IMR-90 (cell line): ENCODE results near the gene SCN1B. TPM values are rescaled to one million over a fixed set of nuclear protein-coding genes. Genes with fewer than 3 reads are reported as not detected.

Experiments used
- ATAC-seq: fragments of 200-7000 bp; cut with Tn5 transposase; 2 replicates; pipeline ENCODE4 v1.9.1; 2020; ENCODE audit warnings: low read depth, mild to moderate bottlenecking, moderate library complexity
- BruUV-seq: library from RNA; stranded (reverse); fragments of 400-500 nt; replicated peaks from 2 replicates; lab custom pipeline; 2021; lab: Mats Ljungman, UMichigan
- CTCF ChIA-PET: fragments of 300-600 bp; formaldehyde crosslinking; extraction: SDS; loops from one replicate; lab custom pipeline; 2021; ENCODE audit warnings: antibody characterized with exemption; lab: Yijun Ruan, JAX
- POLR2A ChIA-PET: fragments of 300-600 bp; sonication (Branson Sonifier 250); formaldehyde crosslinking; loops from one replicate; lab custom pipeline; 2022; ENCODE audit warnings: antibody characterized with exemption; ENCODE audit not compliant: unreplicated experiment; lab: Charles Lee
- DNase-seq: peaks from one replicate; pipeline ENCODE4 v3.0.0; 2013
- H2AFZ ChIP-seq: replicated peaks from 2 replicates; pipeline ENCODE3; 2013; ENCODE audit warnings: low read length, mild to moderate bottlenecking; ENCODE audit not compliant: poor library complexity
- H2AK5ac ChIP-seq: 2 replicates; pipeline ENCODE4 v1.6.1; 2013; ENCODE audit warnings: low read depth, low read length, inconsistent platforms
- H2AK9ac ChIP-seq: replicated peaks from 2 replicates; pipeline ENCODE3; 2013; ENCODE audit warnings: mild to moderate bottlenecking, low read depth, low read length, moderate library complexity; ENCODE audit not compliant: poor library complexity
- H2BK120ac ChIP-seq: 2 replicates; pipeline ENCODE4 v1.6.1; 2013; ENCODE audit warnings: low read depth, low read length, inconsistent platforms
- H2BK15ac ChIP-seq: 3 replicates; pipeline ENCODE4 v1.6.1; 2013; ENCODE audit warnings: low read depth, low read length, inconsistent platforms
- H2BK20ac ChIP-seq: 2 replicates; pipeline ENCODE4 v1.6.1; 2013; ENCODE audit warnings: low read depth, mild to moderate bottlenecking, inconsistent platforms, low read length, moderate library complexity
- H2BK5ac ChIP-seq: 2 replicates; pipeline ENCODE4 v1.6.1; 2013; ENCODE audit warnings: mild to moderate bottlenecking, low read depth, low read length, inconsistent platforms; ENCODE audit not compliant: poor library complexity, severe bottlenecking
- H3K14ac ChIP-seq: replicated peaks from 2 replicates; pipeline ENCODE4 v1.6.1; 2013; ENCODE audit warnings: low read depth, low read length, inconsistent platforms
- H3K18ac ChIP-seq: 2 replicates; pipeline ENCODE4 v1.6.1; 2013; ENCODE audit warnings: low read depth, low read length, control low read depth
- H3K23ac ChIP-seq: 2 replicates; pipeline ENCODE4 v1.6.1; 2013; ENCODE audit warnings: low read depth, low read length, inconsistent platforms
- H3K27ac ChIP-seq: 2 replicates; pipeline ENCODE4 v1.5.1; 2013; ENCODE audit warnings: mild to moderate bottlenecking, control low read depth, low read length; ENCODE audit not compliant: insufficient read depth
- H3K27me3 ChIP-seq: 2 replicates; pipeline ENCODE4 v1.6.1; 2013; ENCODE audit warnings: low read length; ENCODE audit not compliant: control insufficient read depth, insufficient read depth
- H3K36me3 ChIP-seq: 2 replicates; pipeline ENCODE4 v1.6.1; 2013; ENCODE audit warnings: low read length, mixed read lengths; ENCODE audit not compliant: control insufficient read depth, insufficient read depth
- H3K4ac ChIP-seq: 2 replicates; pipeline ENCODE4 v1.6.1; 2013; ENCODE audit warnings: low read depth, low read length, inconsistent platforms
- H3K4me1 ChIP-seq: 2 replicates; pipeline ENCODE4 v1.6.1; 2013; ENCODE audit warnings: low read length, mixed read lengths; ENCODE audit not compliant: control insufficient read depth, insufficient read depth
- H3K4me2 ChIP-seq: 2 replicates; pipeline ENCODE4 v1.6.1; 2013; ENCODE audit warnings: low read depth, mild to moderate bottlenecking, control low read depth, low read length, moderate library complexity
- H3K4me3 ChIP-seq: 2 replicates; pipeline ENCODE4 v1.5.1; 2013; ENCODE audit warnings: low read depth, mild to moderate bottlenecking, control low read depth, low read length, moderate library complexity; ENCODE audit not compliant: insufficient read depth
- H3K56ac ChIP-seq: 2 replicates; pipeline ENCODE4 v1.6.1; 2013; ENCODE audit warnings: low read length, inconsistent platforms; ENCODE audit not compliant: insufficient read depth; ENCODE audit errors: extremely low read depth
- H3K79me1 ChIP-seq, 2 experiments: 2 replicates each; pipeline ENCODE4 v1.6.1; 2013; ENCODE audit warnings: low read length in 2 of 2, inconsistent platforms in 1 of 2, low read depth in 1 of 2
- H3K9ac ChIP-seq: 2 replicates; pipeline ENCODE4 v1.6.1; 2013; ENCODE audit warnings: low read depth, low read length, control low read depth
- H3K9me1 ChIP-seq: 2 replicates; pipeline ENCODE4 v1.6.1; 2013; ENCODE audit warnings: low read length, inconsistent platforms; ENCODE audit not compliant: insufficient read depth
- H3K9me3 ChIP-seq: 2 replicates; pipeline ENCODE4 v1.6.1; 2013; ENCODE audit warnings: low read length; ENCODE audit not compliant: control insufficient read depth, insufficient read depth
- H4K20me1 ChIP-seq: 2 replicates; pipeline ENCODE4 v1.6.1; 2013; ENCODE audit warnings: low read length, inconsistent platforms; ENCODE audit not compliant: insufficient read depth
- H4K5ac ChIP-seq: 2 replicates; pipeline ENCODE4 v1.6.1; 2013; ENCODE audit warnings: mild to moderate bottlenecking, low read depth, low read length, control low read depth
- H4K8ac ChIP-seq, 2 experiments: 2 replicates each; pipeline ENCODE4 v1.6.1; 2013; ENCODE audit warnings: low read depth in 2 of 2, low read length in 2 of 2, control low read depth in 1 of 2, inconsistent platforms in 1 of 2
- H4K91ac ChIP-seq: 2 replicates; pipeline ENCODE4 v1.6.1; 2013; ENCODE audit warnings: low read depth, low read length, inconsistent platforms; ENCODE audit not compliant: insufficient read depth
- BHLHE40 ChIP-seq: fragments of 150-350 bp; IDR thresholded peaks from 2 replicates; pipeline ENCODE4 v1.6.1; 2016; ENCODE audit warnings: mild to moderate bottlenecking, low read depth, low read length
- CEBPB ChIP-seq: IDR thresholded peaks from 2 replicates; pipeline ENCODE4 v1.6.1; 2012; ENCODE audit warnings: low read depth, low read length, improper control_type of control experiment
- CHD1 ChIP-seq: IDR thresholded peaks from 2 replicates; pipeline ENCODE4 v1.6.1; 2012; ENCODE audit warnings: low read depth, low read length, improper control_type of control experiment
- FOS ChIP-seq: fragments of 150-350 bp; IDR thresholded peaks from 2 replicates; pipeline ENCODE4 v1.6.1; 2016; ENCODE audit warnings: low read depth, low read length
- MAFK ChIP-seq: IDR thresholded peaks from 2 replicates; pipeline ENCODE4 v1.6.1; 2012; ENCODE audit warnings: low read depth, low read length, improper control_type of control experiment
- MXI1 ChIP-seq: IDR thresholded peaks from 2 replicates; pipeline ENCODE4 v1.6.1; 2012; ENCODE audit warnings: low read depth, mild to moderate bottlenecking, low read length, moderate library complexity, borderline replicate concordance
- POLR2A ChIP-seq: IDR thresholded peaks from 2 replicates; pipeline ENCODE4 v1.6.1; 2012; ENCODE audit warnings: mild to moderate bottlenecking, low read depth, low read length
- SMC3 ChIP-seq: fragments of 150-350 bp; IDR thresholded peaks from 2 replicates; pipeline ENCODE4 v1.6.1; 2016; ENCODE audit warnings: low read depth, mild to moderate bottlenecking, antibody characterized with exemption, low read length, moderate library complexity
- WGBS, 2 experiments: methylation state at CpG; one replicate each; pipeline versions ENCODE4 v1.1.5 to v1.1.7; 2013; ENCODE audit warnings: missing lambda C conversion rate in 2 of 2; ENCODE audit not compliant: insufficient read length in 1 of 2; ENCODE audit errors: extremely low coverage in 2 of 2; 5-methylcytosine and 5-hydroxymethylcytosine counted together
- dilution Hi-C: fragments of 300-500 bp; cut with HindIII; formaldehyde crosslinking; loops from one replicate; pipeline ENCODE4 v1.14.3; 2018; ENCODE audit warnings: low sequenced_read_pairs; ENCODE audit not compliant: unreplicated experiment
- in situ Hi-C: fragments of 300-500 bp; cut with MboI; formaldehyde crosslinking; loops from 3 replicates; pipeline ENCODE4 v1.14.3; 2019; ENCODE audit warnings: low sequenced_read_pairs, inconsistent platforms, mixed read lengths
- intact Hi-C: fragments of 100-400 bp; cut with micrococcal nuclease; formaldehyde crosslinking; loops from 2 replicates; pipeline ENCODE4 v1.10.0; 2022
- polyA plus RNA-seq, 3 experiments: library from polyadenylated mRNA; depleted of rRNA; stranded (reverse); fragments of >200 nt; gene quantifications; 2 replicates each; pipeline ENCODE4 v1.2.3, GENCODE V29; 2012; ENCODE audit warnings: low replicate concordance in 1 of 3
- total RNA-seq: library from RNA; depleted of rRNA; stranded (reverse); fragments of >200 nt; gene quantifications from 2 replicates; pipeline ENCODE4 v1.2.3, GENCODE V29; 2012

The SCN1B gene
- total and polyA plus RNA-seq, 2 of the 4 experiments (the other 2 are of a cell fraction): 2.0 to 9.6 TPM

GRCh38 chr19:35009424-35010415 is 20.6 kb upstream of the SCN1B start:
- Histone ChIP-seq H3K23ac (no peak overlapping the region), H3K14ac (no peak overlapping the region), H2AK9ac (no peak overlapping the region), H2BK20ac (no peak overlapping the region), H2AFZ (no peak overlapping the region), H2BK15ac (no peak overlapping the region), H3K18ac (no peak overlapping the region), H2AK5ac (no peak overlapping the region), H3K9me1 (peaks cover 11% of the 10 kb centered on the region), H2BK5ac (no peak overlapping the region), H3K36me3 (peaks cover 52% of the 10 kb centered on the region), H2BK120ac (no peak overlapping the region), H4K8ac (no peak overlapping the region), H3K56ac (no peak overlapping the region), H3K9me3 (no peaks in the 10 kb centered on the region), H3K4me3 (no peak overlapping the region), H3K4ac (no peak overlapping the region), H3K27ac (no peak overlapping the region), H3K4me1 (peaks cover 9% of the 10 kb centered on the region), H4K91ac (no peak overlapping the region), H4K20me1 (peaks cover 33% of the 10 kb centered on the region), H3K9ac (no peak overlapping the region), H4K5ac (no peak overlapping the region), H3K4me2 (no peak overlapping the region), H3K79me1 (peaks cover 11 to 64% of the 10 kb centered on the region in 2 experiments), H3K27me3 (no peaks in the 10 kb centered on the region)
- dilution Hi-C loops (no loop called here), intact Hi-C loops (no loop called here), in situ Hi-C loops (no loop called here)
- POLR2A ChIA-PET: no interaction called here
- WGBS, 2 experiments: 89% methylated on average over 17 of the region's 36 CpGs; no CpG with 5 or more reads in 1 of the 2 experiments
- CTCF ChIA-PET: no interaction called here
- ATAC-seq: no peak
- TF ChIP-seq BHLHE40 (no peak), POLR2A (no peak), CEBPB (no peak), MXI1 (no peak), SMC3 (no peak), MAFK (no peak), FOS (no peak), CHD1 (no peak)
- no peak for DNase-seq
- no TSS peak for BruUV-seq
